GM12878 (cell line): ENCODE measurements around the gene NEK1. TPM values are rescaled to one million over a fixed set of nuclear protein-coding genes. Genes with fewer than 3 reads are reported as not detected.

Experiments used
- ATAC-seq: fragments of 200-7000 bp; cut with Tn5 transposase; 3 replicates; pipeline ENCODE4 v1.9.1; 2020; ENCODE audit warnings: mild to moderate bottlenecking, moderate library complexity
- BruUV-seq: library from RNA; stranded (reverse); fragments of 400-500 nt; replicated peaks from 2 replicates; lab custom pipeline; 2021; lab: Mats Ljungman, UMichigan
- CTCF ChIA-PET: fragments of 300-600 bp; sonication (Branson Sonifier 250); formaldehyde crosslinking; extraction: SDS; loops from one replicate; lab custom pipeline; 2021; ENCODE audit warnings: inconsistent platforms; lab: Yijun Ruan, JAX
- POLR2A ChIA-PET: fragments of 350-600 bp; formaldehyde crosslinking; extraction: SDS; loops from one replicate; lab custom pipeline; 2021; ENCODE audit warnings: inconsistent platforms; lab: Charles Lee
- RAD21 ChIA-PET: fragments of 300-600 bp; sonication (Branson Sonifier 250); formaldehyde crosslinking; loops from one replicate; lab custom pipeline; 2023; ENCODE audit warnings: antibody characterized with exemption; ENCODE audit not compliant: unreplicated experiment; lab: Charles Lee
- SMC1A ChIA-PET: fragments of 300-600 bp; sonication (Branson Sonifier 250); formaldehyde crosslinking; loops from one replicate; lab custom pipeline; 2023; ENCODE audit not compliant: unreplicated experiment, uncharacterized antibody; lab: Charles Lee
- DNase-seq: peaks from one replicate; pipeline ENCODE4 v3.0.0-alpha.2; 2011; ENCODE audit warnings: low read depth, low spot score
- FAIRE-seq: peaks from 3 replicates; lab custom pipeline; 2011; peaks lifted over from hg19 to GRCh38; lab: Jason Lieb, UNC
- H2AFZ ChIP-seq: 2 replicates; pipeline ENCODE4 v1.6.0; 2011; ENCODE audit warnings: low read depth, low read length, control low read depth; ENCODE audit not compliant: control insufficient read depth
- H3K27ac ChIP-seq: 2 replicates; pipeline ENCODE4 v1.5.1; 2011; ENCODE audit warnings: control low read depth; ENCODE audit not compliant: control insufficient read depth, insufficient read depth
- H3K27me3 ChIP-seq, 2 experiments: replicated peaks in 1 of 2; 2 replicates each; pipeline versions ENCODE4 v1.6.0 to v1.6.1; 2011; ENCODE audit warnings: low read length in 1 of 2; ENCODE audit not compliant: control insufficient read depth in 2 of 2, insufficient read depth in 2 of 2
- H3K36me3 ChIP-seq, 2 experiments: 2 replicates each; pipeline ENCODE4 v1.5.1; 2011; ENCODE audit warnings: low read length in 1 of 2; ENCODE audit not compliant: control insufficient read depth in 2 of 2, insufficient read depth in 2 of 2
- H3K4me1 ChIP-seq: 2 replicates; pipeline ENCODE4 v1.6.1; 2011; ENCODE audit warnings: mild to moderate bottlenecking, low read length, moderate library complexity, mixed read lengths; ENCODE audit not compliant: control insufficient read depth, insufficient read depth
- H3K4me2 ChIP-seq: 2 replicates; pipeline ENCODE4 v1.6.0; 2011; ENCODE audit warnings: control low read depth; ENCODE audit not compliant: control insufficient read depth, insufficient read depth
- H3K4me3 ChIP-seq: fragments of 200-600 bp; sonication (generic); 2 replicates; pipeline ENCODE4 v1.5.1; 2016
- H3K79me2 ChIP-seq: 2 replicates; pipeline ENCODE4 v1.6.0; 2011; ENCODE audit warnings: low read length; ENCODE audit not compliant: control insufficient read depth, insufficient read depth
- H3K9ac ChIP-seq: 2 replicates; pipeline ENCODE4 v1.8.0; 2011; ENCODE audit warnings: low read length, control low read depth, mixed read lengths; ENCODE audit not compliant: control insufficient read depth, insufficient read depth
- H3K9me3 ChIP-seq: replicated peaks from 3 replicates; pipeline ENCODE4 v1.5.1; 2011; ENCODE audit warnings: mild to moderate bottlenecking, low read length; ENCODE audit not compliant: control insufficient read depth, insufficient read depth
- H4K20me1 ChIP-seq: 2 replicates; pipeline ENCODE4 v1.6.0; 2011; ENCODE audit not compliant: control insufficient read depth, insufficient read depth
- BACH1 ChIP-seq: fragments of 450-650 bp; IDR thresholded peaks from 2 replicates; pipeline ENCODE4 v1.6.1; 2017; ENCODE audit warnings: mild to moderate bottlenecking, borderline replicate concordance
- BHLHE40 ChIP-seq, 2 experiments: fragments of 450-650 bp in 1 of 2; IDR thresholded peaks; 2 replicates each; pipeline ENCODE4 v1.6.1; 2011 to 2017; ENCODE audit warnings: low read depth in 2 of 2, borderline replicate concordance in 1 of 2, improper control_type of control experiment in 1 of 2, low read length in 1 of 2, mild to moderate bottlenecking in 1 of 2
- CBFB ChIP-seq: IDR thresholded peaks from 2 replicates; pipeline ENCODE4 v1.6.1; 2016; ENCODE audit warnings: antibody characterized with exemption, low read depth
- ELK1 ChIP-seq: IDR thresholded peaks from 2 replicates; pipeline ENCODE4 v1.6.1; 2012; ENCODE audit warnings: low read depth, low read length, improper control_type of control experiment
- FOXM1 ChIP-seq: IDR thresholded peaks from 2 replicates; pipeline ENCODE4 v1.6.1; 2012; ENCODE audit warnings: low read depth, mild to moderate bottlenecking, inconsistent platforms, low read length, moderate library complexity
- GABPA ChIP-seq: IDR thresholded peaks from 2 replicates; pipeline ENCODE4 v1.6.1; 2014; ENCODE audit warnings: antibody characterized with exemption, low read depth, mild to moderate bottlenecking, inconsistent platforms
- IKZF1 ChIP-seq: fragments of 450-650 bp; conservative IDR thresholded peaks from 2 replicates; pipeline ENCODE4 v1.6.1; 2017; ENCODE audit warnings: antibody characterized with exemption, mild to moderate bottlenecking
- MTA3 ChIP-seq: IDR thresholded peaks from 2 replicates; pipeline ENCODE4 v1.6.1; 2012; ENCODE audit warnings: low read length, inconsistent platforms, borderline replicate concordance
- MYC ChIP-seq: IDR thresholded peaks from 2 replicates; pipeline ENCODE4 v1.6.1; 2011; ENCODE audit warnings: mild to moderate bottlenecking, low read length, moderate library complexity, inconsistent platforms; ENCODE audit not compliant: insufficient read depth, insufficient replicate concordance, insufficient read length, severe bottlenecking
- NR2C2 ChIP-seq: IDR thresholded peaks from 2 replicates; pipeline ENCODE4 v1.6.1; 2011; ENCODE audit warnings: borderline replicate concordance, low read depth; ENCODE audit not compliant: control insufficient read depth, insufficient read length
- POLR2A ChIP-seq: IDR thresholded peaks from 2 replicates; pipeline ENCODE4 v1.6.1; 2011; ENCODE audit warnings: low read depth, mild to moderate bottlenecking, low read length
- SMARCA5 ChIP-seq: fragments of 450-650 bp; IDR thresholded peaks from 2 replicates; pipeline ENCODE4 v1.6.1; 2017; ENCODE audit warnings: mild to moderate bottlenecking
- ZBED1 ChIP-seq: IDR thresholded peaks from 2 replicates; pipeline ENCODE4 v1.6.1; 2016; ENCODE audit warnings: borderline replicate concordance
- ZBTB33 ChIP-seq: fragments of 450-650 bp; IDR thresholded peaks from 2 replicates; pipeline ENCODE4 v1.6.1; 2017; ENCODE audit warnings: mild to moderate bottlenecking
- ZNF384 ChIP-seq: IDR thresholded peaks from 2 replicates; pipeline ENCODE4 v1.6.1; 2012; ENCODE audit warnings: low read depth, mild to moderate bottlenecking, low read length, improper control_type of control experiment, borderline replicate concordance
- ZSCAN29 ChIP-seq: fragments of 450-650 bp; IDR thresholded peaks from 2 replicates; pipeline ENCODE4 v1.6.1; 2017; ENCODE audit warnings: mild to moderate bottlenecking, moderate library complexity
- in situ Hi-C: fragments of 300-500 bp; cut with MboI; formaldehyde crosslinking; loops from 9 replicates; pipeline ENCODE4 v1.14.3; 2018; ENCODE audit warnings: mixed read lengths
- intact Hi-C: fragments of 100-400 bp; cut with micrococcal nuclease; formaldehyde crosslinking; loops from one replicate; pipeline ENCODE4 v1.14.2; 2022; ENCODE audit not compliant: unreplicated experiment
- polyA plus RNA-seq, 11 experiments: library from polyadenylated mRNA; depleted of rRNA in 4 of 11; unstranded in 6 of 11; stranded (reverse) in 5 of 11; fragments of >200 nt; fragmentation: Nextera tagmentation in 4 of 11; fragmentation: Illumina TruSeq in 1 of 11; extraction: Ambion mirVana in 4 of 11; extraction: Trizol in 1 of 11; gene quantifications; 1 replicate in 1 of 11; 2 replicates in 10 of 11; pipeline versions ENCODE4 v1.2.1 to v1.2.3, GENCODE V29; 2011 to 2016; ENCODE audit warnings: inconsistent platforms in 2 of 11, missing spikeins in 2 of 11, low read depth in 1 of 11
- total RNA-seq, 4 experiments: library from RNA; depleted of rRNA in 3 of 4; stranded (reverse); fragments of >200 nt in 3 of 4; fragmentation: Illumina TruSeq in 1 of 4; extraction: Trizol in 1 of 4; gene quantifications; 2 replicates each; pipeline versions ENCODE4 v1.2.1 to v1.2.3, GENCODE V29; 2013 to 2021
- TF ChIP-seq, protein P1 (sequence below): fragments of 450-650 bp; conservative IDR thresholded peaks from 2 replicates; pipeline ENCODE4 v1.6.1; 2017; ENCODE audit warnings: mild to moderate bottlenecking, moderate library complexity

Gene NEK1
- total and polyA plus RNA-seq, 10 of the 15 experiments (the other 5 are each of a cell fraction or from before 2014, with no cell fraction given), result 4.9 to 16.1 (median 7.5) TPM

DNA sequence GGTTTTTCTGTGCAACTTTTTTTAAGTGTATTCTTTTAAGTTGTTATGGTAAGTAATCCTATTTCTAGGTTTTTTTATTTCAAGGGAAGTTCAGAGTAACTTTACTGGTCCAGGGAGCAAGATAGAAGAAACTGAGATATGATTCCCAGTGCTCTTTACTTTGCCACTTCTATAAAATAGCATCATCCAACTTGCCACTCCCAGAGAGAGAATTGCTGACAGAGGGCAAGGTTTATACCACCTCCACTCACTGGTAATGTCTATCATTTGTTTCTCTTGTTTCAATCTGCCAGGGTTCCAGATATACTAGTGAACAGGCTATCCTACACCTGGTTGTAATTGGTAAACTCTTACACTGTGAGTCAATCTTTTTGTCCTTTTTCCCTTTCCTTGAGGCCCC lies 4.5 kb upstream of the NEK1 start:
- no peak for ATAC-seq
- no peaks in the 10 kb centered on the region for H3K9me3 ChIP-seq
- H4K20me1 ChIP-seq, result no peaks in the 10 kb centered on the region
- POLR2A ChIA-PET, result no interaction called here
- TF ChIP-seq ELK1, result no peak
- no peak for TF ChIP-seq IKZF1
- no peak for TF ChIP-seq ZSCAN29
- no peak for TF ChIP-seq FOXM1
- TF ChIP-seq MYC, result no peak
- no peak for TF ChIP-seq CBFB
- no peak for TF ChIP-seq POLR2A
- TF ChIP-seq ZNF384, result no peak
- no peak for TF ChIP-seq ZBTB33
- no peak for TF ChIP-seq GABPA
- TF ChIP-seq BACH1, result no peak
- no peak for TF ChIP-seq SMARCA5
- no peak for TF ChIP-seq ZBED1
- TF ChIP-seq, protein P1, sequence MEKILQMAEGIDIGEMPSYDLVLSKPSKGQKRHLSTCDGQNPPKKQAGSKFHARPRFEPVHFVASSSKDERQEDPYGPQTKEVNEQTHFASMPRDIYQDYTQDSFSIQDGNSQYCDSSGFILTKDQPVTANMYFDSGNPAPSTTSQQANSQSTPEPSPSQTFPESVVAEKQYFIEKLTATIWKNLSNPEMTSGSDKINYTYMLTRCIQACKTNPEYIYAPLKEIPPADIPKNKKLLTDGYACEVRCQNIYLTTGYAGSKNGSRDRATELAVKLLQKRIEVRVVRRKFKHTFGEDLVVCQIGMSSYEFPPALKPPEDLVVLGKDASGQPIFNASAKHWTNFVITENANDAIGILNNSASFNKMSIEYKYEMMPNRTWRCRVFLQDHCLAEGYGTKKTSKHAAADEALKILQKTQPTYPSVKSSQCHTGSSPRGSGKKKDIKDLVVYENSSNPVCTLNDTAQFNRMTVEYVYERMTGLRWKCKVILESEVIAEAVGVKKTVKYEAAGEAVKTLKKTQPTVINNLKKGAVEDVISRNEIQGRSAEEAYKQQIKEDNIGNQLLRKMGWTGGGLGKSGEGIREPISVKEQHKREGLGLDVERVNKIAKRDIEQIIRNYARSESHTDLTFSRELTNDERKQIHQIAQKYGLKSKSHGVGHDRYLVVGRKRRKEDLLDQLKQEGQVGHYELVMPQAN, result no peak
- no peak for TF ChIP-seq BHLHE40 (IDR thresholded peaks at IDR 0.05; ENCODE audit: borderline replicate concordance in 1 of 2, low read depth in 2 of 2, low read length in 1 of 2)
- TF ChIP-seq NR2C2, result no peak
- TF ChIP-seq MTA3, result no peak
- TF ChIP-seq, all 136 proteins: peak for 0
- FAIRE-seq (no peak), DNase-seq (no peak)
- no peaks in the 10 kb centered on the region for H3K27me3 ChIP-seq
- H3K4me2 ChIP-seq, result no peak overlapping the region
- H3K79me2 ChIP-seq, result peaks cover 21% of the 10 kb centered on the region
- H3K27ac ChIP-seq, result no peak overlapping the region
- no peak overlapping the region for H3K9ac ChIP-seq
- ChIA-PET SMC1A (interaction anchor here (0.7 to 1.7 kb wide), 4 partner anchors 41 to 45 kb away, joined by 3 to 6 read pairs (median 4); no protein-coding TSS in a partner anchor), RAD21 (no interaction called here), CTCF (interaction anchor here (1.0 to 1.6 kb wide), 2 partner anchors 11 to 194 kb away, joined by 3 to 6 read pairs; no protein-coding TSS in a partner anchor)
- BruUV-seq, result no TSS peak
- H3K36me3 ChIP-seq, result no peaks in the 10 kb centered on the region
- intact Hi-C loops (no loop called here), in situ Hi-C loops (loop anchor here (5.0 kb wide), 1 partner anchor 425 kb away; no protein-coding TSS in a partner anchor)
- no peak overlapping the region for H2AFZ ChIP-seq
- peaks cover 5% of the 10 kb centered on the region for H3K4me1 ChIP-seq
- H3K4me3 ChIP-seq, result no peak overlapping the region
